ENCODE data around the gene POLDIP3.
"Not testable (repeated sequence)": the region's sequence is repeated elsewhere in the genome, so short reads cannot be mapped to it uniquely, and the experiment has no call there.

Gene POLDIP3

DNA sequence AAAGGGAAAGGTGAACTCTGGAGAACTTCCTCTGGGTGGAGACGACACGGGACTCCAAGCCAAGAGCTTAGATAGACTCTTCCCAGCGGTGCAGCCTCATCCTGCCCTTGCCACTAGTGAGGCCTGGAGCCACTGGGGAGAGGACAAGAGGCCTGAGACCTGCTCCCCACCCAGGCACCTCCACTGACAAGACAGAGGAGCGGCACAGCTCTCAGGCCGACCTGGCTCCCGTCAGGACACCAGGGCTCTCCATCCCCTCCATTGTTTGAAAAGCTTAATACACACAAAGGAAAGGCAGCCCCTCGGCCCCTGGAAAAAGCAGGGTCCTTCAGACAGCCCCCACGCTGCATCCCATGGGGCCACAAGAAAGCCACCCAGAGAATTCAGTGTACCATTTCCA, 29.6 kb downstream of the POLDIP3 start:
- no peak for DNase-seq

GRCh38 chr22:42584364-42584940, 30.2 kb downstream of the POLDIP3 start:
- DNase-seq = no peak

- DNase-seq = no peak
Measured at GRCh38 chr22:42582987-42583386, 31.7 kb downstream of the POLDIP3 start.

GRCh38 chr22:42581762-42582716, 32.6 kb downstream of the POLDIP3 start:
- DNase-seq = peak; percentile 72

- not testable (repeated sequence) for DNase-seq
Measured at GRCh38 chr22:42581194-42581761, 33.4 kb downstream of the POLDIP3 start.

DNA sequence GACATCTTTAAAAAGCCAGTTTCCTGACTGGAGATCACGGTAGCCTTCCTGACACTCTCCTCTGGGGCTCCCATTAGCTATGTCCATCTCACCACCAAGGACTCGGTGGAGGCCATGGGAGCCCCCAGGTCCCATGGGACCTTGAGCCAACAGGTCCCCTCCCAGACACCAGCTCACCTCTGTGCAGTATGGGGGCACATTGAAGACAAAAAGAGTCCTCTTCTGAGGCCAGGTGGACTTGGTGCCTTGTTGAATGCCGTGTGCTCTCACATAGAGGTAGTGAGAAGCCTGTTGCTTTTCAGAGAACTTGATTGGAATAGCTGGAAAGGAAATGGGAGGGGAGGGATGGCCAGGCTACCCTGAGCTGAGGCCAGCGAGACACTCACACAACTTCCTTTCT, 34.6 kb downstream of the POLDIP3 start:
- DNase-seq = not testable (repeated sequence)

DNA sequence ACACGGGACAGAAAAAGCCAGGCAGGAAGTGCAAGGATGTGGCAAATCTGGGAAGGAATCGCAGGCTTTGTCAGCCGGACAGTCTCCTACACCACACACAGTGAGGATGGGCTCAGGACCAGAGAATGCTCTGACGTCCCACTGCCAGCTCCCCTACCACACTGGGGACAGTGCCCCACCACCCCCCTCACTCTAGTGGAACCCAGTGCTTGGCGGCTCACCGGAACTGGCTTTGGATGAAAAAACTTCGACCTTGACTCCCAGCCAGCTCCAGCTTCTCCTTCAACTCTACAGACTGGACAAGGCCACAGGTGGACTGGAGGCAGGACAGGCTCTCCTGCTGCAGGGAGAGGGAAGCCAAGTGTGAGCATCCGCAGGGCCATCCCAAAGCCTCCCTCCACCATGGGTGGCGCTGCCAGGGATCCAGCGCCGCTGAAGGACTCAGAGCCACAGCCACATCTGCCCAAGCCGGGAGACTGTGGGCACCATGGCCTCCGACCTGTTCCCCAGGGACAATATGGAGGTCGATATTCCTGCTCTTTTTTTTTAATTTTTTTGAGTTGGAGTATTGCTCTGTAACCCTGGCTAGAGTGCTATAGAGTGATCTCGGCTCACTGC, 37.0 kb downstream of the POLDIP3 start:
- no peak for DNase-seq

GRCh38 chr22:42577141-42577540, 37.5 kb downstream of the POLDIP3 start:
- not testable (repeated sequence) for DNase-seq

DNA sequence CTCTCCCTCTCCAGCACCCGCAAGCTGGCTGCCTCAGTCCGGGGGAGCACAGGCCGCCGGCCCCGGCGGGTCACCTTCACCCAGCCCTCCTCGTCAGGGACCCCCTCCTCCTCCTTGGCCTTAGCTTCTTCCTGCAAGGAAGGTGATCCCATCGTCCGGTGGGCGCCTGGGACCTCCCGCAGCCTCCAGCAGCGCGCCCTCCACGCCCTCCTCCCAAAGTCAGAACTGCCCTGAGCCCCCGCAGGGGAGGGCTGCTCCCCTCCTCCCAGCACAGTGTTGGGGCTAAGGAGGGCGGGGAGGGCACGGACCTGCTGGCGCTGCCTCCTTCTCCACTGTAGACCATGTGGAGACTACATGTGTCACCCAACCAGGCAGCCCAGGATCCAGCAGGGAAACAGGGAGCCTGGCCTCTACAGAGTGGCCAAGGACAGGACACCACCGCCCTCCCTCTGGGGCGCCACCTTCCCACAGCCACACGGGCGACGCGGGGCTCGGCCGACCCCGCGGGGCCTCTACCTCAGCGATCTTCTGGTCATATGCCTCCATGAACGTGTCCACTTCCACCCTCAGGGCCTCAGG, 38.6 kb downstream of the POLDIP3 start:
- DNase-seq = not testable (repeated sequence)

GRCh38 chr22:42574468-42574867, 40.2 kb downstream of the POLDIP3 start:
- not testable (repeated sequence) for DNase-seq

DNA sequence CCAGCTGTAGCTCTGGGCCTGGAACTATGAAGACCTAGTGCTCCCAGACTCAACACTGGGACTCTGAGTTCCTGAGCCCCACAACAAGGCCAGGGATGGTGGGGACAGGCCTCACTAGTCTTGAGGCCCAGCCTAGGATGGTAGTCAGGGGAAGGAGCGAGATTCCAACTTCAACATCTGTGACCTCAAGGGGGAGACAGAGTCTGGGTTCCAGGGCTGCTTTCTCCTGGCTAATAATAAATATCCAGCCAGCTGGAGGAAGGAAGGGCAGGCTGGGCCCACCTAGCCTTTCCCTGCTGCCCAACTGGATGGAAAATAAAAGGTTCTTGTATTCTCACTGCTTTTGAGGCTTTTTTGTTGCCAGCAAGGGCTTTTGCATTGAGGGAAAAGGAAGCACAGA, 40.6 kb downstream of the POLDIP3 start:
- not testable (repeated sequence) for DNase-seq

DNA sequence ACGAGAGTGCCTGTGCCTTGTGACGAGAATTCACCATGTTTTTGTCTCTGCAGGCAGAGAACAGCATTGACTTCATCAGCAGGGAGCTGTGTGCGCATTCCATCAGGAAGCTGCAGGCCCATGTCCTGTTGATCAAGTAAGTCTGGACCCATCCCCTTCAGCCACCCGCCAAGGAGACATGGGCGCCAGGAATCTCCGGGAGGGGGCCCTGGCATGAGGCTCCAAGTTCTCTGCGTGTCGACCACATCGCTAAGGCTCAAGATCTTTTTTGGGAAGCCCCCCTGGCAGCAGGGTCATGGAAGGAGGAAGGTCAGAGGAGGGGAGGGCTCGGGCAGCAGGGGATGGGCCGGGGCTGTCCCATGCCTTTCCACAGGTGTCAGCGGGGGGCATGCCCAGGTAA, 43.6 kb downstream of the POLDIP3 start:
- DNase-seq = not testable (repeated sequence)

DNA sequence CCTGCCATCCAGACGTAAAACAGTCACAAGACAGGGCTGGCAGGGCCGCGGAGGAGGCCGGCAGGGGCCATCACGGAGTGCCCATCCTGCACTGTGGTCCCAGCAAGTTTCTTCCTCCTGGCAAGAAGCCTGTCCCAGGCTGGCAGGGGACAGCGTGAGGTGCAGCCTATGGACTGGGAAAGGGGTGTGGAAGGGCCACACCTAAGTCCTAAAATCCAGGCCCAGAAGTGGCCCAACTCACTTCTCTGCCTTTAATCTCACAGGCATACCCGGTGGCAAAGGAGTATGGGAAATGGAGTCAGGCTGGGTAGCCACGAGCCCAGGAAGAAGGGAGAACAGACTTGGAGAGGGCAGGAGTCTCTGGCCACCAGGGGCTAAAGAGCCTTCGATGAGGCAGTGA, 44.1 kb downstream of the POLDIP3 start:
- DNase-seq = not testable (repeated sequence)

- DNase-seq = not testable (repeated sequence)
Measured at GRCh38 chr22:42567950-42568349, 46.7 kb downstream of the POLDIP3 start.

DNA sequence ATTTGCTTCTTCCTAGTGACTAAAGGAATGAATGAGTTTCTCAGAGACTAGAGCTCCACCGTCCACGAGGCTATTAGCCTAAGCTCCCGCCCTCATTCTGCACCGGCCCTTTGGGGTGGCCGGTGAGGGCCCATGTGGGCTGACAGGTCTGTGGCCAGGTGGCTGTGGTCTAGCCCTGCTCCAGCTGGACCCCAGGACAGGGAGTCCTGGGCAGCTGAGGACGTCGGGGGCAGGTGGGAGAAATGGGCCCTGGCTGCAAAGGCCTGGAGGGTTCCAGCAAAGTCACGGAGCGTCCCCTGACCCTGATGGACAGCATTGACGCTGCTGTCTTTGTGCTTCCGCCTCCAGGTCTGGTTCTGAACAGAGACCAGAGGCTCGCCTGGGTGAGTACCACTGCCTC, 48.7 kb downstream of the POLDIP3 start:
- no peak for DNase-seq

DNA sequence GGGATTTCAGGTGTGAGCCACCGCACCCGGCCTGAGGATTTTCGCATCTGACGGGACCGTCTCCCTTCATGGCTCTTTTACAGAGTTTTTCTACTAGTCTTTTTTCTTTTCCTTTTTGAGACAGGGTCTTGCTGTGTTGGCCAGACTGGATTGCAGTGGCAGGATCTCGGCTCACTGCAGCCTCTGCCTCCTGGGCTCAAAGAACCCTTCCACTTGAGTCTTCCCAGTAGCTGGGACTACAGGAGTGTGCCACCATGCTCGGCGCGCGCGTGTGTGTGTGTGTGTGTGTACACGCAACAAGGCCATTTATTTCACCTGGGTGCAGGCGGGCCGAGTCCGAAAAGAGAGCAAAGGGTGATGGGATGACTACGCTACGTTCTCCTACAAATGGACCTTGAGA, 50.0 kb downstream of the POLDIP3 start:
- DNase-seq = no peak

DNA sequence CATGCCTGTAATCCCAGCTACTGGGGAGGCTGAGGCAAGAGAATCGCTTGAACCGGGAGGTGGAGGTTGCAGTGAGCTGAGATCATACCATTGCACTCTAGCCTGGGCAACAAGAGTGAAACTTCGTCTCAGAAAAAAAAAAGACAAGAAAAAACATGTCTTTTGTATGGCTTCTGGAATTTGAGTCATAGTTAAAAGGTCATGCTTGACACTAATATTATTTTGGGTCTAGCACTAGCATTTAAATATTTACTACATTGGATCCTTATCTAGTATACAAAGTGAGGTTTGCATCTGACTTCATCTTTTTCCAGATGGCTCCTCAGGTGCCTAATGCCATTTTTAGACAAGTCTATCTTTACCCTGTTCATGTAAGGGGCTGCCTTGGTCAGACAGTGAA, 50.7 kb downstream of the POLDIP3 start:
- DNase-seq = not testable (repeated sequence)

DNA sequence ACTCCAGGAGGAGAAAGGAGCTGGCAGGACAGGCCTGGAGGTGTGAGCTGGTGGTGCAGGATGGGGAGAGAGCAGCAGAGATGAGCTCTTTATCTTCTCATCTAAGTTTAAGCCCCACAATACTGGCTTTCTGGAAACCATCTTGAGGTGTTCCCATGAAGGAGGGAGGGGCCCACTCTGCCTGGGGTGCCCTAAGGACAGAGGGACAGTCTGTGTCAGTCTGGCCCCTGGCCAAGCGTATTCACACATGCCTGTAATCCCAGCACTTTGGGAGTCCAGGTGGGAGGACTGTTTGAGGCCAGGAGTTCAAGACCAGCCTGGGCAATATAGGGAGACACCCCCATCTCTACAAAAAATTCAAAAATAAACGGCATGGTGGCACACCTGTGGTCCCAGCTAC, 52.0 kb downstream of the POLDIP3 start:
- no peak for DNase-seq

GRCh38 chr22:42562279-42562678, 52.4 kb downstream of the POLDIP3 start:
- DNase-seq = no peak

DNA sequence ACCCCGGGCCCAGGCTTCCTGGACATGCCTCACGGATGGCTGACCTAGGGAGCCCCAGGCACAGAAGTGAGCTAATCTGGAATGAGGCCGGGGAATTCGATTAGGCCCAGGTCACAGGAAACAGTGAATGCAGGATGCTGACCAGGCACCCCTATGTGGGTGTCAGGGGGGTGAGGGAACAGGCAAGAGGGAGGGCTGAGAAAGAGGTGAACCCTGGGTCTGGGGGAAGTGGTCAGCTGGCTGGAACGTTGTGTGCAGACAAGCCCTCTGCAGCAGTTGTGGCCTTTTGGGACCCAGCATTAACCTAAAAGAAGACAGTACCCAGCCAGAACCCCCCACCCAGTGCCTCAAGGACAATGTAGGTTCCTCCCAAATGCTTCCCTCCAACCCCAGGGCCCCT, 52.8 kb downstream of the POLDIP3 start:
- DNase-seq = no peak

DNA sequence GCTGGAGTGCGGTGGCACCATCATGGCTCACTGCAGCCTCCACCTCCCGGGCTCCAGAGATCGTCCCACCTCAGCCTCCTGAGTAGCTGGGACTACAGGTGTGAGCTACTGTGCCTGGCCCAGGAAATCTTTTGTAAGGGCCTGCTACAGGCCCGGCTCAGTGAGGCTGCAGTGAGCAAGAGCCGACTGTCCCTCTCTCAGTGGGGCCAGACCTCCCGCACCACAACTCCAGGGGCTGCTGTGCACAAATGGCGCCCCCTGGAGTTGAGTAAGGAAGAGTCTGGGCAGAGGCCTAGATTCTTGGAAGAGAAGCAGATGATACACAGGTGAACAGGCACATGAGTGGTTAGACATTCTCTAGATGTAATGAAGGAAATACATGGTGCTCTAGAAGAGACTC, 53.9 kb downstream of the POLDIP3 start:
- no peak for DNase-seq

DNA sequence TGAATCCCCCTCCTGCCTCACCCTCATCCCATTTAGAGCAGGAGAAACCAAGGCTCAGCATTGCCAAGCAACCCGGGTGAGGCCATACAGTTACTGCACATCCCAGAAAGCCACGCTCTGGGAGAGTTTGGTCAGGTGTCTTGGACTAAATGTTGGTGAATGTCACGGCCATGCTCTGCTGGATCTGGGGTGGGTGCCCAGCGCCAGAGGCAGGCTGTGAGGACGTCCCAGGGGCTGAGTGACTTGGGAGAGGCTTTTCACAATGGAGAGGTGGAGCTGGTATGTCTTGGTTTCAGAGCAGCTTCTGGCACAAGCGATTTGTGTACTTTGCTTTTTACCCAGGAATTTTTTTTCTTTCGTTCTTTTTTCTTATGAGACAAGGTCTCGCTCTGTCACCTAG, 54.3 kb downstream of the POLDIP3 start:
- no peak for DNase-seq

Data from activated gamma-delta T cell (primary cell).